GM10266 (cell line): ENCODE data around the gene SERPINA9.

Experiments used
- DNase-seq: peaks from one replicate; pipeline ENCODE4 v3.0.0; 2012; ENCODE audit errors: extremely low spot score
- TF ChIP-seq, protein P1 (sequence below): IDR thresholded peaks from 2 replicates; pipeline ENCODE4 v1.5.1; 2012; ENCODE audit warnings: mild to moderate bottlenecking, low read depth; ENCODE audit not compliant: control insufficient read depth, insufficient read depth; ENCODE audit errors: missing control alignments

SERPINA9 gene

DNA sequence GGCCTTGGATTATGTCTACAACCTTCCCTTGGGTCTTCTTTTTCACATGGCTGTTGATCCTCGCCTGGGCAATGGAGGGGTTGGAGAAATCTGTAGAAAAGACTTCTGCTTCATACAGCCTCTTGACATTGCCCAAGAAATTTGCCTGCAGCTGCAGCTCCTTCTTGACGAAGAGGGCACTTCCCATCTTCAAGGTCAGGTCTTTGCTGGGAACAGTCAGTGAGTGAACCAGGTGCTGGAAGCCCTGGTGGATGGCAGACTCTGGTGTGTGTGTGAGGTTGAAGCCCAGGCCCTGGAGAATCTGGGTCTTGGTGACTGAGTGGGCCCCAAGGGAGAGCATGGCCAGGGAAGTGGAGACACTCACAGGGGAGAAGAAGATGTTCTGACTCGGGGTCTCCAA lies 6.7 kb downstream of the SERPINA9 start:
- no peak for DNase-seq
- TF ChIP-seq, protein P1, sequence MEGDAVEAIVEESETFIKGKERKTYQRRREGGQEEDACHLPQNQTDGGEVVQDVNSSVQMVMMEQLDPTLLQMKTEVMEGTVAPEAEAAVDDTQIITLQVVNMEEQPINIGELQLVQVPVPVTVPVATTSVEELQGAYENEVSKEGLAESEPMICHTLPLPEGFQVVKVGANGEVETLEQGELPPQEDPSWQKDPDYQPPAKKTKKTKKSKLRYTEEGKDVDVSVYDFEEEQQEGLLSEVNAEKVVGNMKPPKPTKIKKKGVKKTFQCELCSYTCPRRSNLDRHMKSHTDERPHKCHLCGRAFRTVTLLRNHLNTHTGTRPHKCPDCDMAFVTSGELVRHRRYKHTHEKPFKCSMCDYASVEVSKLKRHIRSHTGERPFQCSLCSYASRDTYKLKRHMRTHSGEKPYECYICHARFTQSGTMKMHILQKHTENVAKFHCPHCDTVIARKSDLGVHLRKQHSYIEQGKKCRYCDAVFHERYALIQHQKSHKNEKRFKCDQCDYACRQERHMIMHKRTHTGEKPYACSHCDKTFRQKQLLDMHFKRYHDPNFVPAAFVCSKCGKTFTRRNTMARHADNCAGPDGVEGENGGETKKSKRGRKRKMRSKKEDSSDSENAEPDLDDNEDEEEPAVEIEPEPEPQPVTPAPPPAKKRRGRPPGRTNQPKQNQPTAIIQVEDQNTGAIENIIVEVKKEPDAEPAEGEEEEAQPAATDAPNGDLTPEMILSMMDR, result no peak

DNA sequence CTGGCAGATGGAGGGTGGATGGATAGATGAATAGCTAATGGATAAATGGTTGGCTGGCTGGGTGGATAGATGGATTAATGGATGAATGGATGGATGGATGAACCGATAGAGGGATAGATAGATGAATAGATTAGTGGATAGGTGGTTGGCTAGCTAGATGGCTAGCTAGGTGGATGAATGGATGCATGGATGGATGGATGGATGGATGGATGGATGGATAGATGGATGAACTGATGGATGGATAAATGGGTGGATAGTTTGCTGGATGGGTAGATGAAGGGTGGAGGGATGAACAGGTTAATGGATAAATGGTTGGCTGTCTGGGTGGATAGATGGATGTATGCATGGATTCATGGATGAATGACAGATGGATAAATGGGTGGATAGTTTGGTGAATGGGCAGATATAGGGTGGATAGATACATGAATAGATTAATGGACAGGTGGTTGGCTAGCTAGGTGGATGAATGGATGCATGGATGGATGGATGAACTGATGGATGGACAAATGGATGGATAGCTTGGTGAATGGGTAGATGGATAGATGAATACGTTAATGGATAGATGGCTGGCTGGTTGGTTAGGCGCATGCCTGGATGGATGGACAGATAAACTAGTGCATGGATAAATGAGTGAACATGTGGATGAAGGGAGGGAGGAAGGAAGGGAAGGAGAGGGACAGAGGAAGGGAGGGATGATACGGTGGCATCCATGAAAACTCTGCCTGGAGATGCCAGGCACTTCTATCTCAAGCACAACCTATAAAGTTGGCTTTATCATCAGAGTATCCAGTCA lies 8.1 kb downstream of the SERPINA9 start:
- no peak for DNase-seq
- TF ChIP-seq, protein P1, result no peak

DNA sequence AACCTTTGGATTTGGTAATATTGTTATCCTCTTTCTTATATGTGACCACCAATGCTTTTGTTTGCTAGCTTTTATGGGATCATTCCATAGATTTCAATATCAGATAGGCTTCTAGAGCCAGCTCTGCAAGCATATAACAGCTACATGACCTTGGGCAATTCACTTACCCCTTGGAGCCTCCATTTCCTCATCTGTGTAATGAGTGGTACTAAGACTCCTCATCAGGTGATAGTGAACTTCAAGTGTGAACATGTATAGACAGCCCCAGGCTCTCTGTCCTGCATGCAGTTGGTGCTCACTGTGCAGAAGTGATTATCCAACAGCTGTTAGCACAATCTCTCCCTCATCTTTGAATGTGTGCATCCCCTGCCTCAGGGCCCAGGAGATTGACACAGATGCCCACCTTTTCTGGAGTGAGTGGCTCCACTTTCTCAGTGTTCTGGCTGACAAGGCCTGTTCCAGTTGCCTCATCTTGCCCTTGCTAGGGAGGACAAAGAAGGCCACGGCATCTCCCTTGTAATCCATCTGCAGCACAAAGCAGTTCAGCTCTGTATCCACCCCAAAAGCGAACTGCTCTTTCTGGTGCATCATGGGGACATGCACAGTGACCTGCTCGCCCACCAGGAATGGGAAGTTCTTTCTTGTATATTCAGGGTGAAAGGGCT lies 9.2 kb downstream of the SERPINA9 start:
- TF ChIP-seq, protein P1, result no peak
- no peak for DNase-seq

- TF ChIP-seq, protein P1, result no peak
- no peak for DNase-seq
Measured at GRCh38 chr14:94465042-94465441, 11.0 kb downstream of the SERPINA9 start.

DNA sequence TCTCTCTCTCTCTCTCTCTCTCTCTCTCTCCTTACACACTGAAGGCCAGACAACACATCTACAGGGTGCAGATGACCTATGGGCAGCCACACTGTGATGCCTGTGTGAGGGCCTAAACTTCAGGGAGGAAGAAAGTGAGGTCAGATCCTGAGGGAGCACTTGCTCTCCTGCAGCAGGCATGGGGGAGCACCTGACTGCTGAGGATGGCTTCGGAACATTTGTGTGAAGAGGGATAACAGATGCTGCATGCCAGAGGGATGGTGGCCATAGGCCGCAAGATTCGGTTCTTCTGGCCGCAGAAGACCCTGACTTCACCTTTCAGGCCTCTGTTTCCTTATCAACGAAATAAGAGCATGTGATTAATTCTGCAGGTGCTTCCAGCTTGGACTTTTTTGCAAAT lies 11.7 kb downstream of the SERPINA9 start:
- TF ChIP-seq, protein P1, result no peak
- no peak for DNase-seq

GRCh38 chr14:94462763-94463572 lies 13.0 kb downstream of the SERPINA9 start:
- DNase-seq, result no peak
- TF ChIP-seq, protein P1, result no peak
